Body of pancreas (tissue), 4 donors: ENCODE data around the gene NOL4L. TPM values are rescaled to one million over a fixed set of nuclear protein-coding genes. Genes with fewer than 3 reads are reported as not detected.

ENCODE experiments used
- ATAC-seq: fragments of 150-250 bp; one replicate; pipeline ENCODE4 v1.9.1; 2016
- DNase-seq, 4 donors: peaks; one replicate each; pipeline ENCODE4 v3.0.0-alpha.2; 2019
- H3K27ac ChIP-seq, 4 donors: fragments of 200-600 bp; sonication (generic); 1 replicate in 3 of 4; 2 replicates in 1 of 4; pipeline versions ENCODE4 v1.5.1 to v1.6.1; 2016 to 2019; ENCODE audit warnings: mild to moderate bottlenecking in 1 of 4, mixed read lengths in 1 of 4, moderate library complexity in 1 of 4
- H3K27me3 ChIP-seq, 2 donors: fragments of 200-600 bp; sonication (generic); one replicate each; pipeline ENCODE4 v1.6.0; 2016; ENCODE audit warnings: mild to moderate bottlenecking in 1 of 2
- H3K36me3 ChIP-seq, 2 donors: fragments of 200-600 bp; sonication (generic); replicated peaks in 1 of 2; 2 replicates each; pipeline ENCODE4 v1.5.1; 2016; ENCODE audit warnings: low read depth in 2 of 2; ENCODE audit not compliant: insufficient read depth in 1 of 2
- H3K4me1 ChIP-seq: fragments of 200-600 bp; sonication (generic); one replicate; pipeline ENCODE4 v1.6.0; 2016
- H3K4me3 ChIP-seq, 2 donors: fragments of 200-600 bp; sonication (generic); 1 replicate in 1 of 2; 2 replicates in 1 of 2; pipeline ENCODE4 v1.5.1; 2016 to 2019
- H3K9me3 ChIP-seq, 3 donors: fragments of 200-600 bp; sonication (generic); 1 replicate in 2 of 3; 2 replicates in 1 of 3; pipeline ENCODE4 v1.5.1; 2016
- CTCF ChIP-seq, 7 experiments: fragments of 450-650 bp in 4 of 7; fragments of 200-600 bp in 3 of 7; sonication (generic) in 3 of 7; IDR thresholded peaks; one replicate each; pipeline ENCODE4 v1.5.1; 2016 to 2019; ENCODE audit warnings: antibody characterized with exemption in 7 of 7
- POLR2A ChIP-seq, 3 donors: fragments of 450-650 bp; IDR thresholded peaks; one replicate each; pipeline ENCODE4 v1.6.1; 2016; ENCODE audit warnings: antibody characterized with exemption in 3 of 3, mild to moderate bottlenecking in 2 of 3
- WGBS, 2 donors: methylation state at CpG; one replicate each; pipeline ENCODE4 v1.1.5; 2017; 5-methylcytosine and 5-hydroxymethylcytosine counted together
- intact Hi-C: fragments of 100-400 bp; cut with DNase I; formaldehyde crosslinking; loops from one replicate; pipeline ENCODE4 v1.15.1; 2023
- total RNA-seq, 2 donors: library from RNA; depleted of rRNA; stranded (reverse); fragments of >200 nt; gene quantifications; one replicate each; pipeline ENCODE4 v1.1.0, GENCODE V29; 2016

Gene NOL4L
- total RNA-seq, 2 donors from 2014 or later, result 15.0 to 36.9 TPM

- ATAC-seq (no peak), DNase-seq (no peak)
- Histone ChIP-seq H3K4me3 (no peak overlapping the region), H3K9me3 (no peaks in the 10 kb centered on the region), H3K4me1 (peaks cover 32% of the 10 kb centered on the region), H3K36me3 (no peaks in the 10 kb centered on the region), H3K27ac (no peak overlapping the region), H3K27me3 (no peaks in the 10 kb centered on the region)
- 73 to 93% methylated on average over 3 to 8 of the region's 8 CpGs for WGBS, 2 donors
- no peak for TF ChIP-seq POLR2A (IDR thresholded peaks at IDR 0.05)
- no peak for TF ChIP-seq CTCF (IDR thresholded peaks at IDR 0.05)
- intact Hi-C loops, result loop anchor here (5.0 kb wide), 1 partner anchor 129 kb away; no protein-coding TSS in a partner anchor
Observed at GRCh38 chr20:32522776-32523612, 62.1 kb downstream of the NOL4L start.

- WGBS, 2 donors, result 73% methylated on average over 3 of the region's 3 CpGs; no CpG with 5 or more reads in 1 of the 2 donors
- ATAC-seq (no peak), DNase-seq (no peak)
- H3K27me3 ChIP-seq, result no peaks in the 10 kb centered on the region
- TF ChIP-seq POLR2A (IDR thresholded peaks at IDR 0.05), result no peak
- TF ChIP-seq CTCF (IDR thresholded peaks at IDR 0.05), result no peak
- intact Hi-C loops, result loop anchor here (5.0 kb wide), 1 partner anchor 130 kb away; no protein-coding TSS in a partner anchor
- no peak overlapping the region for H3K27ac ChIP-seq
- no peaks in the 10 kb centered on the region for H3K36me3 ChIP-seq
- H3K9me3 ChIP-seq, result no peaks in the 10 kb centered on the region
- peaks cover 27% of the 10 kb centered on the region for H3K4me1 ChIP-seq
- H3K4me3 ChIP-seq, result no peak overlapping the region
Observed at GRCh38 chr20:32522526-32522775, 62.7 kb downstream of the NOL4L start.

- TF ChIP-seq POLR2A (IDR thresholded peaks at IDR 0.05) (no peak), CTCF (IDR thresholded peaks at IDR 0.05) (peak; percentile 67 to 94 (median 85))
- no peaks in the 10 kb centered on the region for H3K9me3 ChIP-seq
- ATAC-seq (peak; percentile 82), DNase-seq (peak; percentile 72 to 81 (median 80))
- H3K4me3 ChIP-seq, result no peak overlapping the region
- 8 to 18% methylated on average over 8 to 15 of the region's 15 CpGs for WGBS, 2 donors
- H3K4me1 ChIP-seq, result peaks cover 22% of the 10 kb centered on the region
- H3K36me3 ChIP-seq, result no peaks in the 10 kb centered on the region
- no peaks in the 10 kb centered on the region for H3K27me3 ChIP-seq
- intact Hi-C loops, result loop anchor here (5.0 kb wide), 1 partner anchor 130 kb away; no protein-coding TSS in a partner anchor
- no peak overlapping the region for H3K27ac ChIP-seq
Observed at GRCh38 chr20:32521780-32522525, 63.2 kb downstream of the NOL4L start.

- ATAC-seq (no peak), DNase-seq (no peak)
- Histone ChIP-seq H3K4me3 (no peak overlapping the region), H3K4me1 (peaks cover 13% of the 10 kb centered on the region), H3K27me3 (no peaks in the 10 kb centered on the region), H3K9me3 (no peaks in the 10 kb centered on the region), H3K36me3 (no peaks in the 10 kb centered on the region), H3K27ac (no peak overlapping the region)
- no peak for TF ChIP-seq POLR2A (IDR thresholded peaks at IDR 0.05)
- TF ChIP-seq CTCF (IDR thresholded peaks at IDR 0.05), result no peak
- intact Hi-C loops, result loop anchor here (5.0 kb wide), 1 partner anchor 131 kb away; no protein-coding TSS in a partner anchor
- WGBS, 2 donors, result 84 to 87% methylated on average over 3 of the region's 3 CpGs
Observed at GRCh38 chr20:32520927-32521203, 64.3 kb downstream of the NOL4L start.
